Loucy (cell line): ENCODE results near the gene PHACTR1.

Experiments
- H2AFZ ChIP-seq: fragments of 200-600 bp; sonication (generic); 2 replicates; pipeline ENCODE4 v1.6.0; 2016; ENCODE audit warnings: antibody characterized with exemption, mild to moderate bottlenecking, low read length, moderate library complexity
- H3F3A ChIP-seq: fragments of 200-600 bp; 2 replicates; pipeline ENCODE4 v1.6.0; 2016; ENCODE audit warnings: antibody characterized with exemption, low read depth, mild to moderate bottlenecking
- H3K27me3 ChIP-seq: fragments of 200-600 bp; sonication (generic); 2 replicates; pipeline ENCODE4 v1.6.1; 2014; ENCODE audit warnings: low read length, mild to moderate bottlenecking; ENCODE audit not compliant: insufficient read depth, poor library complexity, severe bottlenecking
- H3K36me3 ChIP-seq: fragments of 200-600 bp; sonication (generic); 2 replicates; pipeline ENCODE4 v1.6.1; 2016; ENCODE audit warnings: low read length; ENCODE audit not compliant: insufficient read depth
- H3K4me1 ChIP-seq: fragments of 200-600 bp; sonication (generic); 2 replicates; pipeline ENCODE4 v1.5.1; 2014; ENCODE audit warnings: low read length, mild to moderate bottlenecking; ENCODE audit not compliant: insufficient read depth, poor library complexity, severe bottlenecking
- H3K4me2 ChIP-seq: fragments of 200-600 bp; sonication (generic); 2 replicates; pipeline ENCODE4 v1.6.0; 2014; ENCODE audit warnings: antibody characterized with exemption, low read length, low read depth, mild to moderate bottlenecking; ENCODE audit not compliant: poor library complexity, severe bottlenecking
- H3K4me3 ChIP-seq: fragments of 200-600 bp; sonication (generic); 2 replicates; pipeline ENCODE4 v1.5.1; 2014; ENCODE audit warnings: low read length, mild to moderate bottlenecking, mixed read lengths; ENCODE audit not compliant: poor library complexity, severe bottlenecking
- H3K79me2 ChIP-seq: fragments of 200-600 bp; sonication (generic); 2 replicates; pipeline ENCODE4 v1.6.1; 2014; ENCODE audit warnings: low read length; ENCODE audit not compliant: insufficient read depth
- H3K9ac ChIP-seq: fragments of 200-600 bp; sonication (generic); 2 replicates; pipeline ENCODE4 v1.6.0; 2014; ENCODE audit warnings: mild to moderate bottlenecking, low read depth, low read length, moderate library complexity; ENCODE audit not compliant: poor library complexity, severe bottlenecking
- H3K9me2 ChIP-seq: fragments of 200-600 bp; sonication (generic); replicated peaks from 2 replicates; pipeline ENCODE4 v1.6.1; 2016; ENCODE audit warnings: low read depth, low read length, mixed read lengths
- H3K9me3 ChIP-seq: fragments of 200-600 bp; sonication (generic); 2 replicates; pipeline ENCODE4 v1.6.1; 2014; ENCODE audit warnings: mild to moderate bottlenecking, antibody characterized with exemption, low read length, low read depth; ENCODE audit not compliant: insufficient read depth
- H4K20me1 ChIP-seq: fragments of 200-600 bp; sonication (generic); 2 replicates; pipeline ENCODE4 v1.6.0; 2014; ENCODE audit warnings: antibody characterized with exemption, low read length, mild to moderate bottlenecking; ENCODE audit not compliant: insufficient read depth, poor library complexity, severe bottlenecking
- EZH2phosphoT487 ChIP-seq: fragments of 200-600 bp; IDR thresholded peaks from 2 replicates; pipeline ENCODE4 v1.6.1; 2018; ENCODE audit warnings: antibody characterized with exemption, mild to moderate bottlenecking, moderate library complexity, borderline replicate concordance
- TF ChIP-seq, protein P1 (sequence below): fragments of 200-600 bp; sonication (generic); conservative IDR thresholded peaks from 2 replicates; pipeline ENCODE4 v1.5.1; 2014; ENCODE audit warnings: mild to moderate bottlenecking, antibody characterized with exemption, low read length

PHACTR1 gene

DNA sequence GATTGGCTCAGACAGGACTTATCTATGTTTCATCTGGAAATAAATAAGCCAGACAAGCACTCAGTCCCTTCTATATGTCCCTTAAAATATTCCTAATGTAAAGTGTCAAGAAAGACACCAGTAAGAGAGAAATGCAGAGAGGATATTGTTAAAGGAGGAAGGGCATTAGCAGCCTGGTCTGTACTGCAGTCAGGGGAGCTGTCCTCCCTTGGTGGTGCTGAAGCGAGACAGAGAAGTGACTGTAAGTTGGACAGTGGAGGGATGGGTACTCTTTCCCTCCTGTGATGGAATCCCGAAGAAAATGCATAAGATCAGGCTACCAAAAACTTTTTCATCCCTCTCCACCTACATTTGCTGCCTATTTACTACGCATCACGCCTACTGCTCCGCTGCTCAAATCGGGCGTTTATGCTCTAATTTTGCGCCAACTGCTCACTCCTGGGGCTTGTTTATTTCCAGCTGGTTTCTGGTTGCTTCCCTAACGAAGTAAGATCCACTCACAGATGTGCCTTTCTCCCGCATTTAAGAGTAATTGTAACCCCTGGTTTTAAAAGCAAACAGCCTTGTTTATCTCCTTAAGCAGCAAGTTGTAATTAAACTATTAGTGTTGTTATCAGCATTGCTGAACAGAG is 35.2 kb downstream of the PHACTR1 start:
- no peaks in the 10 kb centered on the region for H3K27me3 ChIP-seq
- H3F3A ChIP-seq: no peaks in the 10 kb centered on the region
- H3K36me3 ChIP-seq: no peaks in the 10 kb centered on the region
- H3K4me3 ChIP-seq: no peak overlapping the region
- H3K4me2 ChIP-seq: no peak overlapping the region
- TF ChIP-seq, protein P1, sequence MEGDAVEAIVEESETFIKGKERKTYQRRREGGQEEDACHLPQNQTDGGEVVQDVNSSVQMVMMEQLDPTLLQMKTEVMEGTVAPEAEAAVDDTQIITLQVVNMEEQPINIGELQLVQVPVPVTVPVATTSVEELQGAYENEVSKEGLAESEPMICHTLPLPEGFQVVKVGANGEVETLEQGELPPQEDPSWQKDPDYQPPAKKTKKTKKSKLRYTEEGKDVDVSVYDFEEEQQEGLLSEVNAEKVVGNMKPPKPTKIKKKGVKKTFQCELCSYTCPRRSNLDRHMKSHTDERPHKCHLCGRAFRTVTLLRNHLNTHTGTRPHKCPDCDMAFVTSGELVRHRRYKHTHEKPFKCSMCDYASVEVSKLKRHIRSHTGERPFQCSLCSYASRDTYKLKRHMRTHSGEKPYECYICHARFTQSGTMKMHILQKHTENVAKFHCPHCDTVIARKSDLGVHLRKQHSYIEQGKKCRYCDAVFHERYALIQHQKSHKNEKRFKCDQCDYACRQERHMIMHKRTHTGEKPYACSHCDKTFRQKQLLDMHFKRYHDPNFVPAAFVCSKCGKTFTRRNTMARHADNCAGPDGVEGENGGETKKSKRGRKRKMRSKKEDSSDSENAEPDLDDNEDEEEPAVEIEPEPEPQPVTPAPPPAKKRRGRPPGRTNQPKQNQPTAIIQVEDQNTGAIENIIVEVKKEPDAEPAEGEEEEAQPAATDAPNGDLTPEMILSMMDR: no peak
- TF ChIP-seq EZH2phosphoT487: no peak
- no peak overlapping the region for H2AFZ ChIP-seq
- no peaks in the 10 kb centered on the region for H3K4me1 ChIP-seq
- H3K79me2 ChIP-seq: no peaks in the 10 kb centered on the region
- no peak overlapping the region for H3K9ac ChIP-seq
- no peaks in the 10 kb centered on the region for H3K9me2 ChIP-seq
- no peaks in the 10 kb centered on the region for H4K20me1 ChIP-seq
- H3K9me3 ChIP-seq: no peaks in the 10 kb centered on the region

DNA sequence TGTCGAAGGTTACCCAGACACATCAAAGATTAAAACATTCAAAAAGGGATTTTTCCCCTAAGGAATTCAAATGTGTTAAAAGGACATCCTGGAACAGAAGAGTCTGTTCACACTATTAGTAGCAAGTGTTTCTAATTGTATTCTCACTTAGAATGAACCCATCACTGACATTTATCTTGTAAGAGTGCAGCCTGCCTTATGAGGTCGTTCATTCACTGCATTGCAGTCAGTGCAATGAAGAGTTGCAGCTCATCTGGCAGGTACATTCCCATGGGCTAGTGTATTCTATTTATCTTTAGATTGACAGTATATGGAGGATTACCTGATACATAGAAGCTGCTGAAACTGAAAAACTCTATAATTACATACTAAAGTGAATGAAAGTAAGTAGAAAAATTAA is 36.5 kb downstream of the PHACTR1 start:
- no peak overlapping the region for H3K9ac ChIP-seq
- no peaks in the 10 kb centered on the region for H3K9me3 ChIP-seq
- H3K4me2 ChIP-seq: no peak overlapping the region
- H3K27me3 ChIP-seq: no peaks in the 10 kb centered on the region
- no peaks in the 10 kb centered on the region for H3K9me2 ChIP-seq
- no peak overlapping the region for H2AFZ ChIP-seq
- no peaks in the 10 kb centered on the region for H3K79me2 ChIP-seq
- TF ChIP-seq, protein P1: no peak
- no peak for TF ChIP-seq EZH2phosphoT487
- no peaks in the 10 kb centered on the region for H4K20me1 ChIP-seq
- no peaks in the 10 kb centered on the region for H3K36me3 ChIP-seq
- H3K4me3 ChIP-seq: no peak overlapping the region
- H3K4me1 ChIP-seq: no peaks in the 10 kb centered on the region
- no peaks in the 10 kb centered on the region for H3F3A ChIP-seq

DNA sequence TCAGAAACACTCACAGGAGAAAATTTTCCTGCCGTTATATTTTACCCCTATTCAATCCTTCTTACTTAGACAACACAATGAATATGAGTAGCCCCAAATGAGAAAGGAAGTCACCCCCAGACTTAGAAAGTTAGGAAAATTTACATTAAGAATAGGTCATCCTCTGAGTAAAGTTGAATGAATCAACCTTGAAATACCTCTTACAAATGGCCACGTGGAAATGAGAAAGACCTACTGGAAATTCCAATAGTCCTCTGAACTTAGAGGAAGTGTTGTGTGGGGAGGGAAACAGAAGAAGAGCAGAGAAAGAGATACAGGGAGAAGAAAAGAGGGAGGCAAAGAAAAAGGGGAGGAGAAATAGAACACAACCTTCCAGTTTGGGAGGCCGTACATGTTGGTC is 43.7 kb downstream of the PHACTR1 start:
- Histone ChIP-seq H3K4me2 (no peak overlapping the region), H3K9ac (no peak overlapping the region), H3F3A (no peaks in the 10 kb centered on the region), H3K79me2 (no peaks in the 10 kb centered on the region), H3K36me3 (no peaks in the 10 kb centered on the region), H3K4me3 (no peak overlapping the region), H3K9me2 (no peaks in the 10 kb centered on the region), H3K4me1 (no peaks in the 10 kb centered on the region), H4K20me1 (no peaks in the 10 kb centered on the region), H3K27me3 (no peaks in the 10 kb centered on the region), H3K9me3 (no peaks in the 10 kb centered on the region), H2AFZ (no peak overlapping the region)
- TF ChIP-seq EZH2phosphoT487: no peak
- TF ChIP-seq, protein P1: no peak
